Uterus (tissue), 4 donors: Measurements from ENCODE around the gene MLF2. TPM values are rescaled to one million over a fixed set of nuclear protein-coding genes. Genes with fewer than 3 reads are reported as not detected.

ENCODE experiments used
- DNase-seq, 2 donors: peaks; one replicate each; pipeline ENCODE4 v3.0.0-alpha.2; 2019 to 2020
- H3K27ac ChIP-seq, 2 donors: fragments of 200-600 bp; sonication (generic); 1 replicate in 1 of 2; 2 replicates in 1 of 2; pipeline ENCODE4 v1.5.1; 2016 to 2018
- H3K27me3 ChIP-seq, 2 donors: fragments of 200-600 bp; sonication (generic); one replicate each; pipeline ENCODE4 v1.5.1; 2018 to 2019; ENCODE audit warnings: control low read depth in 1 of 2
- H3K36me3 ChIP-seq, 2 donors: fragments of 200-600 bp; sonication (generic); one replicate each; pipeline ENCODE4 v1.5.1; 2019; ENCODE audit warnings: control low read depth in 1 of 2
- H3K4me1 ChIP-seq, 2 donors: fragments of 200-600 bp; sonication (generic); one replicate each; pipeline ENCODE4 v1.5.1; 2018 to 2019; ENCODE audit warnings: control low read depth in 1 of 2
- H3K4me3 ChIP-seq, 2 donors: fragments of 200-600 bp; sonication (generic); 1 replicate in 1 of 2; 2 replicates in 1 of 2; pipeline ENCODE4 v1.5.1; 2018 to 2019; ENCODE audit warnings: mild to moderate bottlenecking in 1 of 2
- H3K9me3 ChIP-seq, 2 donors: fragments of 200-600 bp; sonication (generic); one replicate each; pipeline ENCODE4 v1.5.1; 2019; ENCODE audit warnings: control low read depth in 1 of 2
- CTCF ChIP-seq, 4 experiments: fragments of 200-600 bp in 2 of 4; fragments of 450-650 bp in 2 of 4; sonication (generic) in 2 of 4; IDR thresholded peaks; one replicate each; pipeline ENCODE4 v1.5.1; 2016 to 2019; ENCODE audit warnings: antibody characterized with exemption in 4 of 4, mild to moderate bottlenecking in 2 of 4, moderate library complexity in 1 of 4
- POLR2A ChIP-seq, 2 donors: fragments of 450-650 bp; IDR thresholded peaks; one replicate each; pipeline ENCODE4 v1.6.1; 2016; ENCODE audit warnings: antibody characterized with exemption in 2 of 2, mild to moderate bottlenecking in 1 of 2, moderate library complexity in 1 of 2
- intact Hi-C: fragments of 100-400 bp; cut with DNase I; formaldehyde crosslinking; loops from one replicate; pipeline ENCODE4 v1.15.1; 2023; ENCODE audit warnings: low total_unique reads
- total RNA-seq, 4 donors: library from RNA; depleted of rRNA in 3 of 4; stranded (reverse); fragments of >200 nt in 3 of 4; gene quantifications; one replicate each; pipeline versions ENCODE4 v1.1.0 to v1.2.4, GENCODE V29; 2014 to 2023
- donor health status: DM: yes; HTN: yes; CAD: no.

MLF2 gene
- total RNA-seq, 4 donors from 2014 or later: 124 to 408 (median 147) TPM

DNA sequence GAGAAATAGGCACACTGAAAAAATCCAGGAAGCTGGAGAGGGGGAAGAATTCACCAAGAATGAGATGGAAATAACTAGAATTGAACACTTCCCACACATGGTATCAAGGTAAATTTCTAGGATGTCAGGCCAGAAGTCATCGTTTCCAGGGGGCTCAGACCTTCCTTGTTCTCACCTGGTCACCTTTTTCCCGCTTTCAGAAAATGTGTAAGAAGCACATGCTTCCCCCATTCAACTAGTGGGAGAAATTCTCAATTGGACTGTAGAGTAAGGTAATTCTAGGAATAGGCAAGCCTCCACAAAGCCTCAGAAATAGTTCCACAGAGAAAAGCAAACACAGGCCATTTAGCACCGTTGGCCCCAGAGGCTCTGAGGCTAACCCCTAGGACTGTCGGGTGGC, 10.4 kb upstream of the MLF2 start:
- H3K27ac ChIP-seq: peak overlapping the region; percentile 97 to 98
- H3K4me1 ChIP-seq: no peaks in the 10 kb centered on the region
- H3K27me3 ChIP-seq: no peaks in the 10 kb centered on the region
- no peaks in the 10 kb centered on the region for H3K36me3 ChIP-seq
- DNase-seq: no peak
- H3K4me3 ChIP-seq: peak overlapping the region; percentile 9 to 11
- no peaks in the 10 kb centered on the region for H3K9me3 ChIP-seq
- intact Hi-C loops: no loop called here
- no peak for TF ChIP-seq POLR2A (IDR thresholded peaks at IDR 0.05)
- TF ChIP-seq CTCF (IDR thresholded peaks at IDR 0.05): no peak

- Histone ChIP-seq H3K36me3 (no peaks in the 10 kb centered on the region), H3K4me1 (no peaks in the 10 kb centered on the region), H3K27ac (no peak overlapping the region), H3K27me3 (no peaks in the 10 kb centered on the region), H3K9me3 (no peaks in the 10 kb centered on the region), H3K4me3 (no peak overlapping the region)
- intact Hi-C loops: loop anchor here (10.0 kb wide), 1 partner anchor 65 kb away; the partner anchor contains the start of genes GPR162 and P3H3
- DNase-seq: no peak
- TF ChIP-seq POLR2A (IDR thresholded peaks at IDR 0.05) (no peak), CTCF (IDR thresholded peaks at IDR 0.05) (no peak)
Measured at GRCh38 chr12:6759741-6760140, 6.8 kb upstream of the MLF2 start.

DNA sequence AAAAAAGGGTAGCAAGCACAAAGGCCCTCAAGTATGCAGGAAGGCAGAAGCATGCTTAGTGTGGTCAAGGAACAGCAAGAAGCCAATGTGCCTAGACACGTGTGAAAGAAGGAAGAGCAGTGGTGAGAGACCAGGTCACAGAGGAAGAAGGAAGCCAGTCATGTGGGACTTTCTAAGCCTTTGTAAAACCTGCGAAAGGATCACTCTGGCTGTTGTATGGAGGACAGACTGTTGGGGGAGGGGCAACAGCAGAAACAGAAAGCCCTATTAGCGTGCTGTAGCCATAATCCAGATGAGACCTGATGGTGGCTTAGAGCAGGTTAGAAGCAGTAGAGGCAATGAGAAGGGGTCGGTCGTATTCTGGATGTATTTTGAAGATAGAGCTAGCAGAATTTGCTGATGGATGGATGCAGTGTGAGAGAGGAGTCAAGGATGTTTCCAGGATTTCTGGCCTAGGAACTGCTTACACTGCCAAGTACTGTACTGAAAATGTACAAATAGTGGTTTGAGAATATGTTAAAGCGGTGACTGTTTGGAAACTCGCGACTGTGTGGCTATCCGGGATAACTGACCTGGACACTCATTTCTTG, 5.7 kb upstream of the MLF2 start:
- intact Hi-C loops: loop anchor here (10.0 kb wide), 1 partner anchor 66 kb away; the partner anchor contains the start of genes GPR162 and P3H3
- no peak for TF ChIP-seq POLR2A (IDR thresholded peaks at IDR 0.05)
- TF ChIP-seq CTCF (IDR thresholded peaks at IDR 0.05): no peak
- no peak for DNase-seq

GRCh38 chr12:6757028-6757690, 4.2 kb upstream of the MLF2 start:
- Histone ChIP-seq H3K36me3 (no peaks in the 10 kb centered on the region), H3K4me1 (peaks cover under 1 to 7% of the 10 kb centered on the region in 2 donors), H3K27ac (no peak overlapping the region), H3K9me3 (no peaks in the 10 kb centered on the region), H3K4me3 (no peak overlapping the region), H3K27me3 (no peaks in the 10 kb centered on the region)
- no peak for TF ChIP-seq CTCF (IDR thresholded peaks at IDR 0.05)
- TF ChIP-seq POLR2A (IDR thresholded peaks at IDR 0.05): no peak
- intact Hi-C loops: loop anchor here (10.0 kb wide), 1 partner anchor 68 kb away; the partner anchor contains the start of genes GPR162 and P3H3
- DNase-seq: no peak

More for the DNA sequence above, 5.7 kb upstream of the MLF2 start:
- H3K36me3 ChIP-seq: no peaks in the 10 kb centered on the region
- no peak overlapping the region for H3K27ac ChIP-seq
- no peaks in the 10 kb centered on the region for H3K9me3 ChIP-seq
- no peaks in the 10 kb centered on the region for H3K27me3 ChIP-seq
- no peak overlapping the region for H3K4me3 ChIP-seq
- H3K4me1 ChIP-seq: peaks cover 0 to 7% of the 10 kb centered on the region in 2 donors

- Histone ChIP-seq H3K27ac (peak overlapping the region; percentile 97 to 100), H3K4me3 (no peak overlapping the region), H3K9me3 (no peaks in the 10 kb centered on the region), H3K27me3 (no peaks in the 10 kb centered on the region), H3K36me3 (no peaks in the 10 kb centered on the region), H3K4me1 (peaks cover 4 to 7% of the 10 kb centered on the region in 2 donors)
- no peak for TF ChIP-seq POLR2A (IDR thresholded peaks at IDR 0.05)
- TF ChIP-seq CTCF (IDR thresholded peaks at IDR 0.05): no peak
- no peak for DNase-seq
- intact Hi-C loops: loop anchor here (10.0 kb wide), 1 partner anchor 70 kb away; the partner anchor contains the start of genes GPR162 and P3H3
Measured at GRCh38 chr12:6754411-6754810, 1.5 kb upstream of the MLF2 start.
